ENCODE measurements around the gene AMER3. TPM values are rescaled to one million over a fixed set of nuclear protein-coding genes. Genes with fewer than 3 reads are reported as not detected.

AMER3 gene
- total RNA-seq, 1 experiment from 2014 or later = not detected

GRCh38 chr2:130744287-130745117, 10.8 kb upstream of the AMER3 start:
- in situ Hi-C loops (cut with HindIII; ENCODE audit: low sequenced_read_pairs) = no loop called here
- peak; percentile 53 for DNase-seq (ENCODE audit: low spot score)

GRCh38 chr2:130749078-130749477, 6.3 kb upstream of the AMER3 start:
- no peak for DNase-seq (ENCODE audit: low spot score)
- in situ Hi-C loops (cut with HindIII; ENCODE audit: low sequenced_read_pairs) = no loop called here

- in situ Hi-C loops (cut with HindIII; ENCODE audit: low sequenced_read_pairs) = no loop called here
- no peak for DNase-seq (ENCODE audit: low spot score)
These were observed 5.7 kb upstream of the AMER3 start for GRCh38 chr2:130749641-130750040.

- in situ Hi-C loops (cut with HindIII; ENCODE audit: low sequenced_read_pairs) = no loop called here
- DNase-seq (ENCODE audit: low spot score) = peak; percentile 60
These were observed 529 bp upstream of the AMER3 start for GRCh38 chr2:130754811-130755210.

GRCh38 chr2:130756053-130756873, 923 bp downstream of the AMER3 start:
- DNase-seq (ENCODE audit: low spot score) = peak; percentile 30
- in situ Hi-C loops (cut with HindIII; ENCODE audit: low sequenced_read_pairs) = no loop called here

- in situ Hi-C loops (cut with HindIII; ENCODE audit: low sequenced_read_pairs) = no loop called here
These were observed 1.7 kb downstream of the AMER3 start for GRCh38 chr2:130756874-130757668.

GRCh38 chr2:130759906-130760753, 4.8 kb downstream of the AMER3 start:
- in situ Hi-C loops (cut with HindIII; ENCODE audit: low sequenced_read_pairs) = no loop called here
- peak; percentile 46 for DNase-seq (ENCODE audit: low spot score)

More at GRCh38 chr2:130756874-130757668, 1.7 kb downstream of the AMER3 start:
- DNase-seq (ENCODE audit: low spot score) = peak; percentile 59

- in situ Hi-C loops (cut with HindIII; ENCODE audit: low sequenced_read_pairs) = no loop called here
- peak; percentile 93 for DNase-seq (ENCODE audit: low spot score)
These were observed 5.7 kb downstream of the AMER3 start for GRCh38 chr2:130760754-130761751.

- peak; percentile 64 for DNase-seq (ENCODE audit: low spot score)
- in situ Hi-C loops (cut with HindIII; ENCODE audit: low sequenced_read_pairs) = no loop called here
These were observed 6.9 kb downstream of the AMER3 start for GRCh38 chr2:130762031-130762909.

- no peak for DNase-seq (ENCODE audit: low spot score)
- in situ Hi-C loops (cut with HindIII; ENCODE audit: low sequenced_read_pairs) = no loop called here
These were observed 7.6 kb downstream of the AMER3 start for GRCh38 chr2:130762910-130763385.

GRCh38 chr2:130763405-130763804, 8.1 kb downstream of the AMER3 start:
- DNase-seq (ENCODE audit: low spot score) = no peak
- in situ Hi-C loops (cut with HindIII; ENCODE audit: low sequenced_read_pairs) = no loop called here

GRCh38 chr2:130764035-130764820, 8.9 kb downstream of the AMER3 start:
- peak; percentile 24 for DNase-seq (ENCODE audit: low spot score)
- in situ Hi-C loops (cut with HindIII; ENCODE audit: low sequenced_read_pairs) = no loop called here

GRCh38 chr2:130764821-130765115, 9.4 kb downstream of the AMER3 start:
- in situ Hi-C loops (cut with HindIII; ENCODE audit: low sequenced_read_pairs) = no loop called here

GRCh38 chr2:130765464-130765863, 10.1 kb downstream of the AMER3 start:
- no peak for DNase-seq (ENCODE audit: low spot score)
- in situ Hi-C loops (cut with HindIII; ENCODE audit: low sequenced_read_pairs) = no loop called here

More at GRCh38 chr2:130764821-130765115, 9.4 kb downstream of the AMER3 start:
- DNase-seq (ENCODE audit: low spot score) = no peak

- in situ Hi-C loops (cut with HindIII; ENCODE audit: low sequenced_read_pairs) = no loop called here
These were observed 10.7 kb downstream of the AMER3 start for GRCh38 chr2:130766037-130766436.

More at GRCh38 chr2:130766037-130766436, 10.7 kb downstream of the AMER3 start:
- DNase-seq (ENCODE audit: low spot score) = no peak

Data from G401 (cell line).